Testis (tissue), 3 donors: ENCODE data around the gene NETO2. TPM values are rescaled to one million over a fixed set of nuclear protein-coding genes. Genes with fewer than 3 reads are reported as not detected.

ENCODE experiments used
- DNase-seq: peaks from one replicate; pipeline ENCODE4 v3.0.0-alpha.2; 2019
- H3K27ac ChIP-seq, 2 donors: fragments of 200-600 bp; sonication (generic); one replicate each; pipeline ENCODE4 v1.5.1; 2019
- H3K27me3 ChIP-seq: fragments of 200-600 bp; sonication (generic); one replicate; pipeline ENCODE4 v1.5.1; 2019
- H3K36me3 ChIP-seq: fragments of 200-600 bp; sonication (generic); one replicate; pipeline ENCODE4 v1.5.1; 2017; ENCODE audit warnings: low read depth; ENCODE audit errors: missing control alignments
- H3K4me1 ChIP-seq: fragments of 200-600 bp; sonication (generic); one replicate; pipeline ENCODE4 v1.5.1; 2019
- H3K4me3 ChIP-seq, 2 donors: fragments of 200-600 bp; sonication (generic); one replicate each; pipeline ENCODE4 v1.5.1; 2017 to 2019
- H3K9me3 ChIP-seq: fragments of 200-600 bp; sonication (generic); one replicate; pipeline ENCODE4 v1.5.1; 2017
- POLR2A ChIP-seq: fragments of 450-650 bp; IDR thresholded peaks from one replicate; pipeline ENCODE4 v1.6.1; 2017; ENCODE audit warnings: antibody characterized with exemption, mild to moderate bottlenecking, moderate library complexity
- WGBS, 2 donors: methylation state at CpG; one replicate each; pipeline ENCODE4 v1.1.5; 2018; 5-methylcytosine and 5-hydroxymethylcytosine counted together
- intact Hi-C: fragments of 100-400 bp; cut with DNase I; formaldehyde crosslinking; loops from one replicate; pipeline ENCODE4 v1.15.1; 2023; ENCODE audit warnings: low total_unique reads
- polyA plus RNA-seq: library from polyadenylated mRNA; stranded (reverse); fragments of 350-450 nt; fragmentation: Illumina TruSeq; extraction: RNeasy Lipid Tissue Mini Kit (QIAGEN cat#74804); gene quantifications from one replicate; pipeline ENCODE4 v1.2.3, GENCODE V29; 2014; ENCODE audit warnings: low read depth, low replicate concordance; ENCODE audit not compliant: insufficient read depth
- total RNA-seq, 2 donors: library from RNA; depleted of rRNA; stranded (reverse); fragments of >200 nt; gene quantifications; one replicate each; pipeline ENCODE4 v1.2.3, GENCODE V29; 2016
- TF ChIP-seq, protein P1 (sequence below), 3 experiments: fragments of 450-650 bp in 2 of 3; fragments of 200-600 bp in 1 of 3; sonication (generic) in 1 of 3; IDR thresholded peaks; one replicate each; pipeline ENCODE4 v1.5.1; 2016 to 2019; ENCODE audit warnings: antibody characterized with exemption in 3 of 3, mild to moderate bottlenecking in 2 of 3, moderate library complexity in 1 of 3

Gene NETO2
- total and polyA plus RNA-seq, 3 donors from 2014 or later: 12.3 to 24.2 (median 23.5) TPM

DNA sequence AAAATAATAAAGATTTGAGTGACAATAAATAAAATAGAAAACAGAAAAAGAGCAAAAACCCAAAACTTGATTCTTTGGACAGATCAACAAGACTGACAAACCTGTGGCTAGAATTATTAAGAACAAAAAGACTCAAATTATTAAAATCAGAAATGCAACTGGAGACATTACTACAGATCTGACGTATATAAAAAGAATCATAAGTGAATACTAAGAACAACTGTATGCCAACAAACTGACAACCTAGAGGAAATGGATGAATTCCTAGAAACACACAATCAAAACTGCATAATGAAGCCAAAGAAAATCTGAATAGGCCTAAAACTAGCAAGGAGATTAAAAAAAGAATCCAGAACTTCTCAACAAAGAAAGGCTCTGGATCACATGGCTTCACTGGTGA is 47.4 kb downstream of the NETO2 start:
- DNase-seq: no peak
- Histone ChIP-seq H3K27me3 (no peaks in the 10 kb centered on the region), H3K9me3 (no peaks in the 10 kb centered on the region), H3K4me1 (no peaks in the 10 kb centered on the region), H3K27ac (no peak overlapping the region), H3K4me3 (no peak overlapping the region), H3K36me3 (no peaks in the 10 kb centered on the region)
- no peak for TF ChIP-seq POLR2A
- TF ChIP-seq, protein P1, sequence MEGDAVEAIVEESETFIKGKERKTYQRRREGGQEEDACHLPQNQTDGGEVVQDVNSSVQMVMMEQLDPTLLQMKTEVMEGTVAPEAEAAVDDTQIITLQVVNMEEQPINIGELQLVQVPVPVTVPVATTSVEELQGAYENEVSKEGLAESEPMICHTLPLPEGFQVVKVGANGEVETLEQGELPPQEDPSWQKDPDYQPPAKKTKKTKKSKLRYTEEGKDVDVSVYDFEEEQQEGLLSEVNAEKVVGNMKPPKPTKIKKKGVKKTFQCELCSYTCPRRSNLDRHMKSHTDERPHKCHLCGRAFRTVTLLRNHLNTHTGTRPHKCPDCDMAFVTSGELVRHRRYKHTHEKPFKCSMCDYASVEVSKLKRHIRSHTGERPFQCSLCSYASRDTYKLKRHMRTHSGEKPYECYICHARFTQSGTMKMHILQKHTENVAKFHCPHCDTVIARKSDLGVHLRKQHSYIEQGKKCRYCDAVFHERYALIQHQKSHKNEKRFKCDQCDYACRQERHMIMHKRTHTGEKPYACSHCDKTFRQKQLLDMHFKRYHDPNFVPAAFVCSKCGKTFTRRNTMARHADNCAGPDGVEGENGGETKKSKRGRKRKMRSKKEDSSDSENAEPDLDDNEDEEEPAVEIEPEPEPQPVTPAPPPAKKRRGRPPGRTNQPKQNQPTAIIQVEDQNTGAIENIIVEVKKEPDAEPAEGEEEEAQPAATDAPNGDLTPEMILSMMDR (IDR thresholded peaks at IDR 0.05): no peak
- WGBS, 2 donors: 84 to 96% methylated on average over 1 of the region's 1 CpG
- intact Hi-C loops: no loop called here

DNA sequence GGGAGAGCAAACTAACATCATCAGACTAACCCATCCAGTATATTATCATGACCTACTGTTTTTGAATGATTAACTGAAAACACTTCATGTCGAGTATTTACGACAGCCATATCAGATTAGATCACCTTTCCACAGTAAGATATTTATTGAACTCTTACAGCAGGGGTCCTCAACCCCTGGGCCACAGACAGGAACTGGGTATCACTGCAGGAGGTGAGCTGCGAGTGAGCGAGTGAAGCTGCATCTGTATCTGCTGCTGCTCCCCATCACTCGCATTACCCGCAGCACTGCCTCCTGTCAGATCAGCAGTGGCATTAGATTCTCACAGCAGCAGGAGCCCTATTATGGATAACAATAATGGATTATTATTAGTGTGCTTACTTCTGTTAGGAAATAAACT is 59.5 kb downstream of the NETO2 start:
- TF ChIP-seq POLR2A: no peak
- TF ChIP-seq, protein P1 (IDR thresholded peaks at IDR 0.05): no peak
- H3K27me3 ChIP-seq: no peaks in the 10 kb centered on the region
- intact Hi-C loops: no loop called here
- DNase-seq: no peak
- WGBS, 2 donors: 91 to 94% methylated on average over 6 of the region's 6 CpGs
- no peaks in the 10 kb centered on the region for H3K9me3 ChIP-seq
- no peak overlapping the region for H3K27ac ChIP-seq
- no peaks in the 10 kb centered on the region for H3K4me1 ChIP-seq
- H3K36me3 ChIP-seq: no peaks in the 10 kb centered on the region
- no peak overlapping the region for H3K4me3 ChIP-seq

DNA sequence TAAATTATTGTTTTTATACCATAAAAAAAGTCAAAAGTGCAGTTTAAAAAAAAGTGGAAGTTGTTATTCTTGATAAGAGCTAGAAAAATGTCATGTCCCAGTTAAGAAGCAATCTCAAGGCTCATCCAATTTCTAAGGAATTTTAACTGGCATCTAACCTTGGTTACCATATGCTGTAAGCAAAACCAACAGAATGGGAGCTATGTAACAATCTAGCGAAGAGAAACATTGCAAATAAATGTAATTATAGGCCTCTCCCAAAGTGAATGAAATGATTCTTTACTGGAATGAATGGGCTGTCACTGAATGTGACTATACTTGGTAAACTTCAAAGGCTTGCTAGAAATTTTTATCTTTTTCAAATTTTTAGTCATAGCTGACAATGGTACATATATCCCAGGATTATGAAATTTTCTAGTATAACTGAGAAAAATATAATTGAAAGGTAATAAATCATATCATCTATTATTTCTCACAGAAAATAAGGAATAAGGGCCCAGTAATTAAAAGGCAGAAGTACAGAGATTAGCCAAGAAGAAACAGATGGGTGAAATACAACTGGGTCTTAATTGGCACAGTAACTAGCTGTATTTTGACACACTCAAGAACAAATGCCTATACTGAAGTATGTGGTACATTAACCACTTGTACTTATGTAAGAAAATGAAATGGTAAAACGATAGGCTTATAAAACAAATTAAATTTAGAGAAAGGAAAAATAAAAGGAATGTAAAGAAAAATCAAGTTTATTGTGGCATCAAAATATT is 61.5 kb downstream of the NETO2 start:
- no peaks in the 10 kb centered on the region for H3K36me3 ChIP-seq
- no peak overlapping the region for H3K4me3 ChIP-seq
- intact Hi-C loops: no loop called here
- no peaks in the 10 kb centered on the region for H3K27me3 ChIP-seq
- no peak overlapping the region for H3K27ac ChIP-seq
- H3K9me3 ChIP-seq: no peaks in the 10 kb centered on the region
- no peak for DNase-seq
- no peak for TF ChIP-seq POLR2A
- TF ChIP-seq, protein P1 (IDR thresholded peaks at IDR 0.05): no peak
- WGBS, 2 donors: 78 to 89% methylated on average over 2 of the region's 2 CpGs
- no peaks in the 10 kb centered on the region for H3K4me1 ChIP-seq

DNA sequence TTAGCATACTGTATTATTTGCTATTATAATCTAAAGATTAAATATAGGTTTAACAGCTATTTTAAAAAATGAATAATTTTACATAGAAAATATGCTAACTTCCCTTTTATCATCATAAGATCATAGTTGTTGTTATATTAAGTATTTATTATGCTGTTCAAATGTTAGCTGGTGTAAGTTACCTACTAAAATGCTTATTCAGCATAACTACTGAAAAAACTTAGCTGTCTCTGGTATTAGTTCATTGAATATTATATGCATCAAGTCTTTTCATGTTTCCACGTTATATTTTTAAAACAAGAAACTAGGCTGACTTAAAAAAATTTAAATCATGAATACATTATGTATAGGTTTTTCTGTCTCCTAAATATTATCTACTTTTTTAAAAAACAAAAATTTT is 62.6 kb downstream of the NETO2 start:
- TF ChIP-seq, protein P1 (IDR thresholded peaks at IDR 0.05): no peak
- no peak for TF ChIP-seq POLR2A
- H3K27ac ChIP-seq: no peak overlapping the region
- no peaks in the 10 kb centered on the region for H3K36me3 ChIP-seq
- DNase-seq: no peak
- WGBS, 2 donors: 94 to 95% methylated on average over 1 of the region's 1 CpG
- H3K9me3 ChIP-seq: no peaks in the 10 kb centered on the region
- H3K4me3 ChIP-seq: no peak overlapping the region
- intact Hi-C loops: no loop called here
- no peaks in the 10 kb centered on the region for H3K27me3 ChIP-seq
- no peaks in the 10 kb centered on the region for H3K4me1 ChIP-seq

DNA sequence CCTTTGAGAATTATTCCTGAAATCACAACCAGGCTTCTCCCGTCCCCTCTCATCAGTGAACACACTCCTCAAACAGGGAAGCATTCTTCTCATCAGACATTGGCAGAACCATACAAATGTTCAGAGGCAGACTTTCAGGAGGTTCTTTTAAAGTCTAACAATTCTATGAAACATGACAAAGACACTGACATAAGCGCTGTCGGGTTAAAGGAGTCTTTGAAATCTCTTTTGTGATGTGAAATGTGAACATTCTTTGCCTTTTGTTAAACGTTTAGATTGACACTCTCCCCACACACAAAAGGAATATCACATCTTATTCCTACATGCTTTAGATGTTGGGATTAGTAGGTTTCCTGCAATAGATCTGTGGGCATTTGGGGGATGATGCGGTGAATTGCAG is 63.9 kb downstream of the NETO2 start:
- DNase-seq: no peak
- Histone ChIP-seq H3K36me3 (no peaks in the 10 kb centered on the region), H3K4me1 (no peaks in the 10 kb centered on the region), H3K4me3 (no peak overlapping the region), H3K27ac (no peak overlapping the region), H3K27me3 (no peaks in the 10 kb centered on the region), H3K9me3 (no peaks in the 10 kb centered on the region)
- 65 to 72% methylated on average over 5 of the region's 5 CpGs for WGBS, 2 donors
- intact Hi-C loops: no loop called here
- TF ChIP-seq, protein P1 (IDR thresholded peaks at IDR 0.05): no peak
- TF ChIP-seq POLR2A: no peak
